Ishikawa (cell line): ENCODE data around the gene HOXA3.

Source experiments
- CEBPB ChIP-seq: IDR thresholded peaks from 2 replicates; pipeline ENCODE4 v1.6.1; 2012
- CREB1 ChIP-seq: IDR thresholded peaks from 2 replicates; pipeline ENCODE4 v1.6.1; 2012; ENCODE audit warnings: low read depth
- EGR1 ChIP-seq: IDR thresholded peaks from 2 replicates; pipeline ENCODE4 v1.6.1; 2012
- EP300 ChIP-seq: IDR thresholded peaks from 2 replicates; pipeline ENCODE4 v1.6.1; 2012; ENCODE audit warnings: borderline replicate concordance
- FOXM1 ChIP-seq: IDR thresholded peaks from 2 replicates; pipeline ENCODE4 v1.6.1; 2012; ENCODE audit warnings: low read depth, borderline replicate concordance
- NFIC ChIP-seq: IDR thresholded peaks from 2 replicates; pipeline ENCODE4 v1.6.1; 2012
- RAD21 ChIP-seq: IDR thresholded peaks from 2 replicates; pipeline ENCODE4 v1.6.1; 2012; ENCODE audit warnings: low read depth
- TAF1 ChIP-seq: IDR thresholded peaks from 2 replicates; pipeline ENCODE4 v1.6.1; 2012; ENCODE audit warnings: low read depth, mild to moderate bottlenecking
- TCF12 ChIP-seq: IDR thresholded peaks from 2 replicates; pipeline ENCODE4 v1.6.1; 2012; ENCODE audit warnings: low read depth
- TEAD4 ChIP-seq: IDR thresholded peaks from 2 replicates; pipeline ENCODE4 v1.6.1; 2012
- YY1 ChIP-seq: IDR thresholded peaks from 2 replicates; pipeline ENCODE4 v1.6.1; 2012; ENCODE audit warnings: low read depth
- ZBTB7A ChIP-seq: IDR thresholded peaks from 2 replicates; pipeline ENCODE4 v1.6.1; 2012; ENCODE audit warnings: low read depth
- TF ChIP-seq, protein P1 (sequence below): IDR thresholded peaks from 2 replicates; pipeline ENCODE4 v1.6.1; 2012
- TF ChIP-seq, protein P2 (sequence below): IDR thresholded peaks from 2 replicates; pipeline ENCODE4 v1.6.1; 2012
- TF ChIP-seq, protein P3 (sequence below): IDR thresholded peaks from 2 replicates; pipeline ENCODE4 v1.6.1; 2012; ENCODE audit warnings: low read depth, mild to moderate bottlenecking

The HOXA3 gene

DNA sequence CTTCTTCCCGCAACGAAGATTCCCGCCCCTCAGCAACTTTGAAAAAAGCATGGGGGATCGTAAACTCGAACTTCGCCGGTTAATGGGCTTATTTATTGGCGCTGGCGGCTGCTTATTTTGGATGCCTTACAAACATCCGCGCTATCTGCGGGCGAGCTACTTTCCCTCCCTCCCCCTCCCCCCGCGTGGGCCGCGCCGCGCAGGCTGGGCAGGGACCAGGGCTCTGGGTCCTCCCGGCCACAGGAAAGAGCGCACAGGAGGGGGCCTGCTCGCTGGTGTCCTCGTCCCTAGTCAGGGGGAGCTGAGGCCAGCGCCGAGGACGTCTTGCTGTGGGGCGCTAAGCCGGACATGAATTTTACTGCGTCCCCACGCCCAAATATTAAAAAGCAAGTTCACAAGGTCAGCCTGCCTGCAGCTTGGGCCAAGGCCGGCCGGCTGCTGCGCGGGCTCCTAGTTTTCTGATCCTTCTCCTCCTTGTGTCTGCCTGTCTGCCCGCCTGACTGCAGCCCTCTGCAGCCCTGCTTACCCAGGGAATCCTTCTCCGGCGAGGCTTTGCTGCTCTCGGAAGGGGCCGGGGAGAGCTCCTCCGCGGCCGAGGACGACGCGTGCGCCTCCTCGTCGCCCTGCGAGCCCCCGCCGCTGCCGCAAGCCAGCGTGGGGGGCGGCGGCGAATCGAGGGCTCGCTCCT lies 20.6 kb upstream of the HOXA3 start:
- TF ChIP-seq, protein P1, sequence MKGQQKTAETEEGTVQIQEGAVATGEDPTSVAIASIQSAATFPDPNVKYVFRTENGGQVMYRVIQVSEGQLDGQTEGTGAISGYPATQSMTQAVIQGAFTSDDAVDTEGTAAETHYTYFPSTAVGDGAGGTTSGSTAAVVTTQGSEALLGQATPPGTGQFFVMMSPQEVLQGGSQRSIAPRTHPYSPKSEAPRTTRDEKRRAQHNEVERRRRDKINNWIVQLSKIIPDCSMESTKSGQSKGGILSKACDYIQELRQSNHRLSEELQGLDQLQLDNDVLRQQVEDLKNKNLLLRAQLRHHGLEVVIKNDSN, result no peak
- TF ChIP-seq CREB1 (no peak), ZBTB7A (no peak), YY1 (no peak), EP300 (no peak), CEBPB (no peak), TCF12 (no peak), EGR1 (peak; percentile 26; the same call in 1 of the 2 replicates)
- TF ChIP-seq, protein P2, sequence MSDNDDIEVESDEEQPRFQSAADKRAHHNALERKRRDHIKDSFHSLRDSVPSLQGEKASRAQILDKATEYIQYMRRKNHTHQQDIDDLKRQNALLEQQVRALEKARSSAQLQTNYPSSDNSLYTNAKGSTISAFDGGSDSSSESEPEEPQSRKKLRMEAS, result 0 out of 2 replicates have a peak, but pooled peaks have one; percentile 4
- TF ChIP-seq, protein P3, sequence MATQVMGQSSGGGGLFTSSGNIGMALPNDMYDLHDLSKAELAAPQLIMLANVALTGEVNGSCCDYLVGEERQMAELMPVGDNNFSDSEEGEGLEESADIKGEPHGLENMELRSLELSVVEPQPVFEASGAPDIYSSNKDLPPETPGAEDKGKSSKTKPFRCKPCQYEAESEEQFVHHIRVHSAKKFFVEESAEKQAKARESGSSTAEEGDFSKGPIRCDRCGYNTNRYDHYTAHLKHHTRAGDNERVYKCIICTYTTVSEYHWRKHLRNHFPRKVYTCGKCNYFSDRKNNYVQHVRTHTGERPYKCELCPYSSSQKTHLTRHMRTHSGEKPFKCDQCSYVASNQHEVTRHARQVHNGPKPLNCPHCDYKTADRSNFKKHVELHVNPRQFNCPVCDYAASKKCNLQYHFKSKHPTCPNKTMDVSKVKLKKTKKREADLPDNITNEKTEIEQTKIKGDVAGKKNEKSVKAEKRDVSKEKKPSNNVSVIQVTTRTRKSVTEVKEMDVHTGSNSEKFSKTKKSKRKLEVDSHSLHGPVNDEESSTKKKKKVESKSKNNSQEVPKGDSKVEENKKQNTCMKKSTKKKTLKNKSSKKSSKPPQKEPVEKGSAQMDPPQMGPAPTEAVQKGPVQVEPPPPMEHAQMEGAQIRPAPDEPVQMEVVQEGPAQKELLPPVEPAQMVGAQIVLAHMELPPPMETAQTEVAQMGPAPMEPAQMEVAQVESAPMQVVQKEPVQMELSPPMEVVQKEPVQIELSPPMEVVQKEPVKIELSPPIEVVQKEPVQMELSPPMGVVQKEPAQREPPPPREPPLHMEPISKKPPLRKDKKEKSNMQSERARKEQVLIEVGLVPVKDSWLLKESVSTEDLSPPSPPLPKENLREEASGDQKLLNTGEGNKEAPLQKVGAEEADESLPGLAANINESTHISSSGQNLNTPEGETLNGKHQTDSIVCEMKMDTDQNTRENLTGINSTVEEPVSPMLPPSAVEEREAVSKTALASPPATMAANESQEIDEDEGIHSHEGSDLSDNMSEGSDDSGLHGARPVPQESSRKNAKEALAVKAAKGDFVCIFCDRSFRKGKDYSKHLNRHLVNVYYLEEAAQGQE, result no peak

DNA sequence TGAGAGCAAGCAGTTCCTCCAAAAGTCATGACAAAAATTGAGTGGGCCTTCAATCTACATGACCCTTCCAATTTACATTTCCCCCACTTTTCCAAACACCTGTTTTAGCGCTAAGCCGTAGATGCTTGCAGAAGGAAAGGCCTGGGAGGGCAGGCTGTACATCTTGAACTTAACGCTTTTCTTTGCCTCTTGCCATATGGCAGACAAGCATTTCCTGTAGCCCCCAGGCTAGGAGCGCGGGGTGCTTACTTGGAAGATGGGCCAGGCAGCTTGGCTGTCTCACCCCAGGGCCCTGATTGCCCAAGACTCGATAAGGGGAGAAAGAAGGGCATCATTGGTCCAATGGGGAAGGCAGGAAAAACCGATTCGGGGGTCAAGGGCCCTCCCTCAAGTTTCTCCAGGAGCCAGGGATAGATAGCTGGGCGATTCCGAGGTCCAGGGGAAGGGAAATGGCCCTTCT lies 20.0 kb upstream of the HOXA3 start:
- TF ChIP-seq, protein P1, result no peak
- TF ChIP-seq EP300, result no peak

DNA sequence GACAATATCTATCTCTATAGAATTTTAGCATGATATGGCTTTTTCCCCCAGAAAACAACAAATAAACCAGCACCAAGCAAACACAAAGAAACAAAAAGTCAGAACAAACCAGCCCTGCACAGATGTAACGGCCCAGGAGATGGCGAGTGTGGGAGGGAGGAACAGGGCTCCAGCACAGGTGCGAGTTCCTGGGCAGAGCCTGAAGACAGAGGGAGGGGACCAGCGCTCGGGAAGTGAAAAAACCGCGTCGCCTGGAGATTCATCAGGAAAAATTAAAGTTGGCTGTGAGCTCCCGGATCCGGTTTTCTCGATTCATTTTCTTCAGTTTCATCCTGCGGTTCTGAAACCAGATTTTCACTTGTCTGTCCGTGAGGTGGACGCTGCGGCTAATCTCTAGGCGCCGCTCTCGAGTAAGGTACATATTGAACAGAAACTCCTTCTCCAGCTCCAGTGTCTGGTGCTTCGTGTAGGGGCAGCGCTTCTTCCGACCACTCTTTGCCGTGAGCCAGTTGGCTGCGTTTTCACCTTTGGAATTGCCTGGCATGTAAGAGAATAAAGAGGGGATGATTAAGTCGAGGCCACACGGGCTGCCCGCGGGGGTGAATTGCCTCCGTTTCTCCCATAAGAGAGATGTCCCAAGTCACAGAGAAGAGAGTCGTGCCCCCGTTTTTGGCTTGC lies 19.4 kb upstream of the HOXA3 start:
- no peak for TF ChIP-seq CREB1
- TF ChIP-seq YY1, result no peak
- no peak for TF ChIP-seq NFIC

DNA sequence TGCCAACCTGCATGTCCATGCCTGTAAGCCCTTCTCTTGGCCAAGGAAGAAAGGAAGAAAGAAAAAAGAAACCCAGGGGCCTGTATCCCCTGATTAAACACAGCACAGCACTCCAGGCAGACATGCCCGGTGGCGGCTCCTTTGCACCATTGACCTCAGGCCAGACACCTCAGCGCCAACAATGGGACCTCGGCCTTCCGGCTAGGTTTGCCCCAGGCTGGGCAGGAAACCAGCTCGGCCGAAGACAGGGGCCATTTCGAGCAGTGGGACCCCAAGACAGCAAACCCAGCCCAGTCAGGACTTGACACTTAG lies 18.9 kb upstream of the HOXA3 start:
- no peak for TF ChIP-seq YY1
- no peak for TF ChIP-seq TEAD4
- TF ChIP-seq TCF12, result no peak
- TF ChIP-seq, protein P3, result no peak
- TF ChIP-seq EP300, result no peak

DNA sequence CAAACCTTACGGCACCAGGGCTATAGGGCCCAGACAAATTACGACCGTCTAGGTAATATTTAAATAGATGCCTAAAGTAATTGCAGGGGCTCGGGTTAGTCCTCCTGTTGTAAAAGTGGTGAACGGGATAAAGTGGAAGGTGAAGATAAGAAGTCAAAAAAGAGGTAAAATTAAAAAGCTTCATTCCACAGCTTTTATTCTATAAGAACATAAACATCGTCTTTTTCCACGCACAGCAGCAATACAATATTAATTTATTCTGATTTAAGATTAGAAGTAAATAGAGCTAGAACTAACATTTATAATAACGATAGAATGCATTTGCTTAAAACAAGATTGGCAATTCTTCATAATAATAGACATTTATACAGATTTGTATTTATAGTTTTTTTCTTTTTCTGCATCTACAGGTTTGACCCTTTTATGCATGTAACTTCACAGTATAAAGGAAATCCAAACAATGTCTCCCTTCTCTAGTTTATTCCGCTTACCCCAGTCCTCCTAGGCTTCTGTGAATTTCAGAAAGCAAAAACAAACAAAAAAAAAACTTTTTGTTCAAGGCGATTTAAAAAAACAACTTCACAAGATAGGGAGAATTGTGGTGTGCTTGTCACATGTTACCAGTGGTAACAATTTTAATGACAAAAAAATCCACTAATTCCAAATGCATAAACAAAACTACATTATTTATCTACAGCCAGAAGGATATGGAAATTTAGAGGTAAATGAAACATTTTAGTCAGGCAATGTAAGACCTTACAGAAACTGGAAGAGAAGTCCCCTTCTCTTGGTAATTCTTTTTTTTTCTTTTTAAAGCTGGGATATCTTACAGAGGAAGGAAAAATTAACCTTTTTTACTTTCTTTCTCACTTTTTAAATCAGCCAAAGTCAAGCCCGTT lies 18.3 kb upstream of the HOXA3 start:
- TF ChIP-seq ZBTB7A, result no peak
- no peak for TF ChIP-seq YY1
- TF ChIP-seq CREB1, result no peak
- TF ChIP-seq EGR1, result no peak
- TF ChIP-seq TAF1, result no peak
- TF ChIP-seq, protein P1, result no peak
- TF ChIP-seq, protein P3, result no peak
- TF ChIP-seq TCF12, result no peak
- TF ChIP-seq FOXM1, result no peak
- TF ChIP-seq CEBPB, result no peak
- TF ChIP-seq, protein P2, result no peak
- no peak for TF ChIP-seq EP300
- no peak for TF ChIP-seq RAD21
- no peak for TF ChIP-seq TEAD4
- TF ChIP-seq NFIC, result no peak
